OCI-LY7 (cell line): ENCODE results near the gene TMEFF1.

ENCODE experiments used
- CTCF ChIP-seq: fragments of 200-600 bp; sonication (generic); conservative IDR thresholded peaks from 2 replicates; pipeline ENCODE4 v1.5.1; 2014; ENCODE audit warnings: mild to moderate bottlenecking, antibody characterized with exemption, low read length, moderate library complexity, mixed read lengths
- EZH2phosphoT487 ChIP-seq: fragments of 200-600 bp; sonication (generic); IDR thresholded peaks from 2 replicates; pipeline ENCODE4 v1.6.1; 2018; ENCODE audit warnings: low read depth, borderline replicate concordance, mild to moderate bottlenecking, mixed run types, antibody characterized with exemption, low read length, moderate library complexity, mixed read lengths

- TF ChIP-seq CTCF (no peak), EZH2phosphoT487 (no peak)
Measured at GRCh38 chr9:100466829-100467221, 6.1 kb upstream of the TMEFF1 start.
